K562 (cell line): ENCODE measurements around the gene NT5DC4. TPM values are rescaled to one million over a fixed set of nuclear protein-coding genes. Genes with fewer than 3 reads are reported as not detected.

ENCODE experiments used
- ATAC-seq: fragments of 200-7000 bp; cut with Tn5 transposase; 3 replicates; pipeline ENCODE4 v1.9.1; 2020; ENCODE audit warnings: moderate library complexity
- BruUV-seq: library from RNA; stranded (reverse); fragments of 400-500 nt; replicated peaks from 2 replicates; lab custom pipeline; 2021; lab: Mats Ljungman, UMichigan
- CTCF ChIA-PET: fragments of 300-600 bp; formaldehyde crosslinking; extraction: SDS; loops from one replicate; lab custom pipeline; 2021; ENCODE audit warnings: low intra/inter-chr PET ratio; lab: Yijun Ruan, JAX
- POLR2A ChIA-PET: fragments of 300-600, 350-650 bp; sonication (Branson Sonifier 250); formaldehyde crosslinking; extraction: SDS; loops from one replicate; lab custom pipeline; 2021; ENCODE audit warnings: antibody characterized with exemption, inconsistent platforms; lab: Yijun Ruan, JAX
- DNase-seq, 4 experiments: peaks; one replicate each; pipeline versions ENCODE4 v3.0.0 to v3.0.0-alpha.2; 2011 to 2018; ENCODE audit warnings: low spot score in 3 of 4, mixed read lengths in 3 of 4; ENCODE audit errors: extremely low read depth in 1 of 4
- FAIRE-seq: peaks from 2 replicates; lab custom pipeline; 2011; peaks lifted over from hg19 to GRCh38; lab: Jason Lieb, UNC
- H2AFZ ChIP-seq: 2 replicates; pipeline ENCODE4 v1.6.0; 2011; ENCODE audit warnings: low read depth, low read length, control low read depth, inconsistent platforms
- H3K27ac ChIP-seq: fragments of 200-600 bp; 3 replicates; pipeline ENCODE4 v1.8.0; 2011; ENCODE audit warnings: low read depth, mild to moderate bottlenecking, control low read depth, inconsistent platforms, low read length, moderate library complexity, mixed read lengths; ENCODE audit errors: extremely low read depth
- H3K27me3 ChIP-seq, 2 experiments: fragments of 300-600 bp in 1 of 2; 2 replicates in 1 of 2; 3 replicates in 1 of 2; pipeline versions ENCODE4 v1.6.0 to v1.8.0; 2011; ENCODE audit warnings: inconsistent platforms in 2 of 2, low read length in 2 of 2, mild to moderate bottlenecking in 1 of 2, mixed read lengths in 1 of 2, moderate library complexity in 1 of 2; ENCODE audit not compliant: control insufficient read depth in 2 of 2, insufficient read depth in 2 of 2
- H3K36me3 ChIP-seq: fragments of 300-600 bp; 3 replicates; pipeline ENCODE4 v1.8.0; 2011; ENCODE audit warnings: mild to moderate bottlenecking, low read length, inconsistent platforms; ENCODE audit not compliant: control insufficient read depth, insufficient read depth
- H3K4me1 ChIP-seq, 2 experiments: fragments of 200-600 bp in 1 of 2; replicated peaks in 1 of 2; 2 replicates in 1 of 2; 3 replicates in 1 of 2; pipeline versions ENCODE4 v1.5.1 to v1.8.0; 2011; ENCODE audit warnings: inconsistent platforms in 2 of 2, low read length in 2 of 2, mild to moderate bottlenecking in 1 of 2, mixed read lengths in 1 of 2, moderate library complexity in 1 of 2; ENCODE audit not compliant: control insufficient read depth in 2 of 2, insufficient read depth in 2 of 2
- H3K4me2 ChIP-seq: 2 replicates; pipeline ENCODE4 v1.6.1; 2011; ENCODE audit warnings: low read length, control low read depth, inconsistent platforms, mixed read lengths; ENCODE audit not compliant: insufficient read depth
- H3K4me3 ChIP-seq: fragments of 200-600 bp; sonication (generic), shearing (Covaris generic); 2 replicates; pipeline ENCODE4 v1.5.1; 2016; ENCODE audit warnings: control low read depth, inconsistent platforms
- H3K79me2 ChIP-seq: fragments of 200-600 bp; 3 replicates; pipeline ENCODE4 v1.8.0; 2011; ENCODE audit warnings: low read length, inconsistent platforms; ENCODE audit not compliant: control insufficient read depth, insufficient read depth
- H3K9ac ChIP-seq, 2 experiments: 2 replicates each; pipeline versions ENCODE4 v1.6.0 to v1.6.1; 2011; ENCODE audit warnings: low read depth in 2 of 2, low read length in 2 of 2, control low read depth in 1 of 2, inconsistent platforms in 1 of 2, mild to moderate bottlenecking in 1 of 2, mixed read lengths in 1 of 2; ENCODE audit not compliant: insufficient read depth in 1 of 2
- H3K9me1 ChIP-seq: one replicate; pipeline ENCODE4 v1.6.0; 2011; ENCODE audit warnings: inconsistent platforms, mild to moderate bottlenecking, low read length, moderate library complexity; ENCODE audit not compliant: control insufficient read depth, insufficient read depth
- H3K9me3 ChIP-seq: replicated peaks from 2 replicates; pipeline ENCODE4 v1.5.1; 2011; ENCODE audit warnings: low read depth, low read length, inconsistent platforms; ENCODE audit not compliant: control insufficient read depth, insufficient read depth
- H4K20me1 ChIP-seq: replicated peaks from 2 replicates; pipeline ENCODE4 v1.6.1; 2011; ENCODE audit warnings: low read length, inconsistent platforms, mixed read lengths; ENCODE audit not compliant: control insufficient read depth, insufficient read depth
- ATF3 ChIP-seq, 2 experiments: fragments of 450-650 bp in 1 of 2; sonication (generic) in 1 of 2; formaldehyde crosslinking in 1 of 2; IDR thresholded peaks in 1 of 2; conservative IDR thresholded peaks in 1 of 2; 2 replicates each; pipeline versions ENCODE4 v1.6.1 to v1.8.1; 2016 to 2023; ENCODE audit warnings: mild to moderate bottlenecking in 2 of 2, moderate library complexity in 2 of 2, inconsistent platforms in 1 of 2, missing genetic modification reagents in 1 of 2
- CBX3 ChIP-seq, 2 experiments: IDR thresholded peaks; 1 replicate in 1 of 2; 2 replicates in 1 of 2; pipeline ENCODE4 v1.6.1; 2012; ENCODE audit warnings: inconsistent platforms in 2 of 2, low read length in 2 of 2, borderline replicate concordance in 1 of 2, control low read depth in 1 of 2
- FOSL1 ChIP-seq: fragments of 200-800 bp; sonication (Bioruptor generic); conservative IDR thresholded peaks from 2 replicates; pipeline ENCODE4 v1.6.1; 2016; ENCODE audit warnings: missing genetic modification characterization, missing compliant biosample characterization
- MEF2D ChIP-seq: conservative IDR thresholded peaks from 2 replicates; pipeline ENCODE4 v1.6.1; 2016; ENCODE audit warnings: low read depth, missing genetic modification characterization, missing compliant biosample characterization
- MXI1 ChIP-seq: IDR thresholded peaks from 2 replicates; pipeline ENCODE4 v1.6.1; 2011; ENCODE audit warnings: low read depth, mild to moderate bottlenecking, improper control_type of control experiment, low read length
- NFIX ChIP-seq: fragments of 250-450 bp; sonication (Bioruptor Pico); IDR thresholded peaks from 2 replicates; pipeline ENCODE4 v1.4.0; 2020; ENCODE audit warnings: low read depth, mild to moderate bottlenecking, moderate library complexity
- OTX1 ChIP-seq: fragments of 450-650 bp; formaldehyde crosslinking; IDR thresholded peaks from 2 replicates; pipeline ENCODE4 v1.4.0; 2022; ENCODE audit warnings: mild to moderate bottlenecking
- POLR2H ChIP-seq: IDR thresholded peaks from 2 replicates; pipeline ENCODE4 v1.6.1; 2016; ENCODE audit warnings: missing genetic modification characterization, low read depth, mild to moderate bottlenecking, control low read depth, missing compliant biosample characterization, moderate library complexity
- SMARCA4 ChIP-seq: fragments of 450-650 bp; IDR thresholded peaks from 2 replicates; pipeline ENCODE4 v1.6.1; 2016
- STAT5A ChIP-seq: IDR thresholded peaks from 2 replicates; pipeline ENCODE4 v1.6.1; 2012; ENCODE audit warnings: low read length, inconsistent platforms, borderline replicate concordance
- ZFPM2 ChIP-seq: fragments of 250-450 bp; sonication (Bioruptor Pico); IDR thresholded peaks from 2 replicates; pipeline ENCODE4 v1.5.1; 2022; ENCODE audit warnings: mild to moderate bottlenecking
- ZNF121 ChIP-seq: sonication (generic); formaldehyde crosslinking; conservative IDR thresholded peaks from 2 replicates; pipeline ENCODE4 v1.8.0; 2022; ENCODE audit warnings: missing genetic modification reagents
- ZNF408 ChIP-seq: fragments of 250-450 bp; sonication (Bioruptor Pico); IDR thresholded peaks from 2 replicates; pipeline ENCODE4 v1.4.0; 2020; ENCODE audit warnings: low read depth, mild to moderate bottlenecking, moderate library complexity
- ZNF778 ChIP-seq: fragments of 450-650 bp; formaldehyde crosslinking; IDR thresholded peaks from 2 replicates; pipeline ENCODE4 v1.4.0; 2020; ENCODE audit warnings: mild to moderate bottlenecking, moderate library complexity
- ZNF79 ChIP-seq: fragments of 250-450 bp; sonication (Bioruptor Pico); IDR thresholded peaks from 2 replicates; pipeline ENCODE4 v1.4.0; 2020; ENCODE audit warnings: low read depth, mild to moderate bottlenecking, moderate library complexity
- WGBS: fragments of 100-300 bp; shearing (Covaris generic); methylation state at CpG from one replicate; pipeline ENCODE4 v1.1.6; 2016; ENCODE audit warnings: low coverage, mixed read lengths; ENCODE audit not compliant: insufficient coverage; ENCODE audit errors: missing lambda C conversion rate; 5-methylcytosine and 5-hydroxymethylcytosine counted together
- in situ Hi-C: fragments of 300-500 bp; cut with MboI; formaldehyde crosslinking; loops from 4 replicates; pipeline ENCODE4 v1.15.0; 2018; ENCODE audit warnings: inconsistent platforms, mixed read lengths
- intact Hi-C: fragments of 100-400 bp; cut with micrococcal nuclease; formaldehyde crosslinking; loops from 2 replicates; pipeline ENCODE4 v1.14.2; 2022
- polyA plus RNA-seq, 8 experiments: library from polyadenylated mRNA; depleted of rRNA in 4 of 8; stranded (reverse) in 5 of 8; unstranded in 3 of 8; fragments of >200 nt; fragmentation: Nextera tagmentation in 2 of 8; fragmentation: Illumina TruSeq in 1 of 8; extraction: Ambion mirVana in 2 of 8; extraction: Trizol in 1 of 8; gene quantifications; 2 replicates each; pipeline versions ENCODE4 v1.2.1 to v1.2.3, GENCODE V29; 2011 to 2014; ENCODE audit warnings: inconsistent platforms in 1 of 8, missing spikeins in 1 of 8
- total RNA-seq, 7 experiments: library from RNA; depleted of rRNA in 6 of 7; stranded (reverse); fragments of >200 nt in 6 of 7; fragmentation: Illumina TruSeq in 2 of 7; extraction: Trizol in 2 of 7; gene quantifications; 2 replicates each; pipeline versions ENCODE4 v1.2.1 to v1.2.3, GENCODE V29; 2011 to 2021; ENCODE audit warnings: low replicate concordance in 1 of 7

The NT5DC4 gene
- total and polyA plus RNA-seq, 9 of the 15 experiments (the other 6 are each of a cell fraction or from before 2014, with no cell fraction given) = 0.44 to 6.9 (median 2.5) TPM

- in situ Hi-C loops = no loop called here
- POLR2A ChIA-PET = no interaction called here
These were observed 6.5 kb upstream of the NT5DC4 start for GRCh38 chr2:112714331-112714730.

GRCh38 chr2:112714836-112715631, 5.8 kb upstream of the NT5DC4 start:
- FAIRE-seq (no peak), ATAC-seq (no peak)
- WGBS = 62% methylated on average over 7 of the region's 7 CpGs
- TF ChIP-seq ZNF121 (CRISPR knock-in tag) (peak; percentile 76), ZNF79 (CRISPR knock-in tag) (no peak), POLR2H (no peak), ZFPM2 (CRISPR knock-in tag) (no peak), FOSL1 (tag) (peak; percentile 76), MXI1 (no peak), ATF3 (IDR thresholded peaks at IDR 0.05) (0 out of 2 replicates have a peak, but pooled peaks have one; percentile 26), ATF3 (CRISPR knock-in tag; conservative IDR thresholded peaks at IDR 0.05) (no peak), STAT5A (no peak), CBX3 (IDR thresholded peaks at IDR 0.05; ENCODE audit: borderline replicate concordance in 1 of 2, low read length in 2 of 2) (0 out of 3 replicates have a peak, but pooled peaks of 1 of the 2 experiments have one; percentile 18), MEF2D (no peak), ZNF778 (CRISPR knock-in tag) (no peak)

More at GRCh38 chr2:112714331-112714730, 6.5 kb upstream of the NT5DC4 start:
- Histone ChIP-seq H3K27me3 (no peaks in the 10 kb centered on the region), H3K4me2 (no peak overlapping the region), H3K9me3 (peaks cover 1% of the 10 kb centered on the region; the same call in 1 of the 2 replicates), H3K4me1 (peaks cover 22 to 27% of the 10 kb centered on the region in 2 experiments), H3K9me1 (no peaks in the 10 kb centered on the region), H3K9ac (peak overlapping the region in 1 of 2 experiments; percentile 14; a peak in 1 of 4 replicates), H3K27ac (no peak overlapping the region), H3K79me2 (no peaks in the 10 kb centered on the region), H4K20me1 (no peaks in the 10 kb centered on the region), H2AFZ (no peak overlapping the region), H3K4me3 (no peak overlapping the region), H3K36me3 (no peaks in the 10 kb centered on the region)
- CTCF ChIA-PET = no interaction called here
- FAIRE-seq (no peak), ATAC-seq (no peak), DNase-seq (no peak)
- intact Hi-C loops = no loop called here
- WGBS = 94% methylated on average over 4 of the region's 4 CpGs
- BruUV-seq = no TSS peak
- TF ChIP-seq ZNF408 (CRISPR knock-in tag) (no peak), OTX1 (no peak), NFIX (no peak), SMARCA4 (no peak)

More at GRCh38 chr2:112714836-112715631, 5.8 kb upstream of the NT5DC4 start:
- intact Hi-C loops (no loop called here), in situ Hi-C loops (no loop called here)
- no peaks in the 10 kb centered on the region for H3K36me3 ChIP-seq
- BruUV-seq = no TSS peak
- no peaks in the 10 kb centered on the region for H3K27me3 ChIP-seq
- no peak overlapping the region for H3K4me3 ChIP-seq
- no peaks in the 10 kb centered on the region for H3K79me2 ChIP-seq
- no peak overlapping the region for H3K4me2 ChIP-seq
- H3K9ac ChIP-seq = no peak overlapping the region; a peak in 1 of 4 replicates
- no peaks in the 10 kb centered on the region for H4K20me1 ChIP-seq
- no peak overlapping the region for H3K27ac ChIP-seq
- H3K4me1 ChIP-seq = peaks cover 22 to 25% of the 10 kb centered on the region in 2 experiments
- H3K9me3 ChIP-seq = peaks cover 1% of the 10 kb centered on the region; the same call in 1 of the 2 replicates
- POLR2A ChIA-PET = no interaction called here
- no peak for DNase-seq
- H2AFZ ChIP-seq = no peak overlapping the region
- H3K9me1 ChIP-seq = no peaks in the 10 kb centered on the region
- CTCF ChIA-PET = no interaction called here
